ENCODE data around the gene DUSP22.
A peak's percentile ranks its signal among the peaks of the same experiment; 100 is the strongest.
"Not testable (repeated sequence)": the region's sequence is repeated elsewhere in the genome, so short reads cannot be mapped to it uniquely, and the experiment has no call there.

DUSP22 gene

GRCh38 chr6:322259-322930, 30.1 kb downstream of the DUSP22 start:
- no peak for DNase-seq (ENCODE audit: extremely low read depth, insufficient read length)
- H3K36me3 ChIP-seq (ENCODE audit: control insufficient read depth, insufficient read depth, low read length): peaks cover 9% of the 10 kb centered on the region
- no peak overlapping the region; the same call in none of the 2 replicates for H3K4me3 ChIP-seq (replicated peaks; ENCODE audit: low read depth, low read length)
- no peaks in the 10 kb centered on the region for H3K27me3 ChIP-seq (replicated peaks; ENCODE audit: control insufficient read depth, insufficient read depth, low read length)
- TF ChIP-seq CTCF (IDR thresholded peaks at IDR 0.05; ENCODE audit: insufficient read depth, low read length, poor library complexity, severe bottlenecking): peak; percentile 69

- no peak for DNase-seq (ENCODE audit: extremely low read depth, insufficient read length)
- Histone ChIP-seq H3K36me3 (ENCODE audit: control insufficient read depth, insufficient read depth, low read length) (peaks cover 9% of the 10 kb centered on the region), H3K27me3 (replicated peaks; ENCODE audit: control insufficient read depth, insufficient read depth, low read length) (no peaks in the 10 kb centered on the region), H3K4me3 (replicated peaks; ENCODE audit: low read depth, low read length) (no peak overlapping the region; the same call in 1 of the 2 replicates)
- TF ChIP-seq CTCF (IDR thresholded peaks at IDR 0.05; ENCODE audit: insufficient read depth, low read length, poor library complexity, severe bottlenecking): no peak
Observed at GRCh38 chr6:322940-323729, 30.8 kb downstream of the DUSP22 start.

GRCh38 chr6:323730-324088, 31.4 kb downstream of the DUSP22 start:
- H3K36me3 ChIP-seq (ENCODE audit: control insufficient read depth, insufficient read depth, low read length): peaks cover 9% of the 10 kb centered on the region
- H3K27me3 ChIP-seq (replicated peaks; ENCODE audit: control insufficient read depth, insufficient read depth, low read length): no peaks in the 10 kb centered on the region
- DNase-seq (ENCODE audit: extremely low read depth, insufficient read length): no peak
- H3K4me3 ChIP-seq (replicated peaks; ENCODE audit: low read depth, low read length): no peak overlapping the region
- TF ChIP-seq CTCF (IDR thresholded peaks at IDR 0.05; ENCODE audit: insufficient read depth, low read length, poor library complexity, severe bottlenecking): no peak

- no peaks in the 10 kb centered on the region for H3K27me3 ChIP-seq (replicated peaks; ENCODE audit: control insufficient read depth, insufficient read depth, low read length)
- peaks cover 9% of the 10 kb centered on the region for H3K36me3 ChIP-seq (ENCODE audit: control insufficient read depth, insufficient read depth, low read length)
- H3K4me3 ChIP-seq (replicated peaks; ENCODE audit: low read depth, low read length): no peak overlapping the region
Observed at GRCh38 chr6:324116-324728, 31.9 kb downstream of the DUSP22 start.

GRCh38 chr6:324729-325125, 32.4 kb downstream of the DUSP22 start:
- H3K27me3 ChIP-seq (replicated peaks; ENCODE audit: control insufficient read depth, insufficient read depth, low read length): no peaks in the 10 kb centered on the region
- TF ChIP-seq CTCF (IDR thresholded peaks at IDR 0.05; ENCODE audit: insufficient read depth, low read length, poor library complexity, severe bottlenecking): no peak
- H3K4me3 ChIP-seq (replicated peaks; ENCODE audit: low read depth, low read length): no peak overlapping the region
- peaks cover 9% of the 10 kb centered on the region for H3K36me3 ChIP-seq (ENCODE audit: control insufficient read depth, insufficient read depth, low read length)
- DNase-seq (ENCODE audit: extremely low read depth, insufficient read length): no peak

More at GRCh38 chr6:324116-324728, 31.9 kb downstream of the DUSP22 start:
- no peak for TF ChIP-seq CTCF (IDR thresholded peaks at IDR 0.05; ENCODE audit: insufficient read depth, low read length, poor library complexity, severe bottlenecking)
- no peak for DNase-seq (ENCODE audit: extremely low read depth, insufficient read length)

GRCh38 chr6:325161-325860, 33.0 kb downstream of the DUSP22 start:
- H3K27me3 ChIP-seq (replicated peaks; ENCODE audit: control insufficient read depth, insufficient read depth, low read length); H3K36me3 ChIP-seq (ENCODE audit: control insufficient read depth, insufficient read depth, low read length); DNase-seq (ENCODE audit: extremely low read depth, insufficient read length); H3K4me3 ChIP-seq (replicated peaks; ENCODE audit: low read depth, low read length): not testable (repeated sequence)

- H3K4me3 ChIP-seq (replicated peaks; ENCODE audit: low read depth, low read length); H3K36me3 ChIP-seq (ENCODE audit: control insufficient read depth, insufficient read depth, low read length); DNase-seq (ENCODE audit: extremely low read depth, insufficient read length); H3K27me3 ChIP-seq (replicated peaks; ENCODE audit: control insufficient read depth, insufficient read depth, low read length): not testable (repeated sequence)
Observed at GRCh38 chr6:326066-326465, 33.8 kb downstream of the DUSP22 start.
